HG03457 (cell line): ENCODE data around the gene RPRD2.
"Not testable (repeated sequence)": the region's sequence is repeated elsewhere in the genome, so short reads cannot be mapped to it uniquely, and the experiment has no call there.

Experiments
- ATAC-seq: cut with Tn5 transposase; IDR thresholded peaks from one replicate; pipeline ENCODE4 v1.9.1; 2021; ENCODE audit warnings: moderate number of reproducible peaks; ENCODE audit not compliant: unreplicated experiment

RPRD2 gene

GRCh38 chr1:150388241-150388640 lies 24.3 kb downstream of the RPRD2 start:
- no peak for ATAC-seq

DNA sequence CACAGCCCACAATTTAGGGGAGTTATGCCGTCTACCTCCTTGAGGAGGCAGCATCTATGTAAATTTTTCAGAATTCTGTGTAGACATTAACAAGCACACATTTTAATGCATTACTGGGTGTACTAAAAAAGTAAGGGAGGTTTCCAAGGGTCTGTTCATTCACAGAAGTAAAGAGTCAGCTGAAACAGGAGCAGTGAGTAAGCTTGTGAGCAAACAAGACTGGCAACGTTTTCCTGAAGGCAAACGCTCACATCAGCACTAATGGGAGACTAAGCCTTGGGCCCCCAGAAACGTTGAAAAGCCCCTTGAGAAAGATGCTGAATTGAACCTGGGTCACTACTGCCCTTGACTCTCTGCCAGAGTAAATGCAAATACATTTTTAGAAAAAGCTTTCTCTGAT lies 25.7 kb downstream of the RPRD2 start:
- ATAC-seq, result no peak

DNA sequence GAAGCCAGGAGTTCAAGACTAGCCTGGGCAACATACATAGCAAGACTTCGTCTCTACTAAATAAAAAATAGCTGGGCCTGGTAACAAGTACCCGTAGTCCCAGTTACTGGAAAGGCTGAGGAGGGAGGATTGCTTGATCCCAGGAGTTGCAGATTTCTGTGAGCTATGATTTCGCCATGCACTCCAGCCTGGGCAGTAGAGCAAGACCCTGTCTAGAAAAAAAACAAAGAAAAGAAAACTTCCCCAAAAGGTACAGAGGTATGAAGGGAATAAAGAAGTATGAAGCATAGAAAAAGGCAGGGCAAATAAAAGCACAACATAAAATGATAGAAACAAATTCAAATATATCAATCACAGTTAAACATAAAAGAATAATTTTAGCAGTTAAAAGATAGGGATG lies 28.7 kb downstream of the RPRD2 start:
- ATAC-seq, result no peak

DNA sequence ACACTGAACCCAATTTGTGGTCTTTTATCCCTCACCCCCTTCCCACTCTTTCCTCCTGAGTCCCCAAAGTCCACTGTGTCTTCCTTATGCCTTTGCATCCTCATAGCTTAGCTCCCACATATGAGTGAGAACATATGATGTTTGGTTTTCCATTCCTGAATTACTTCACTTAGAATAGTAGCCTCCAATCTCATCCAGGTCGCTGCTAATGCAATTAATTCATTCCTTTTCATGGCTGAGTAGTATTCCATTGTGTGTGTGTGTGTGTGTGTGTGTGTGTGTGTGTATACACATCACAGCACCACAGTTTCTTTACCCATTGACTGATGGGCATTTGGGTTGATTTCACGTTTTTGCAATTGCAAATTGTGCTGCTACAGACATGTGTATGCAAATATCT lies 31.2 kb downstream of the RPRD2 start:
- not testable (repeated sequence) for ATAC-seq

DNA sequence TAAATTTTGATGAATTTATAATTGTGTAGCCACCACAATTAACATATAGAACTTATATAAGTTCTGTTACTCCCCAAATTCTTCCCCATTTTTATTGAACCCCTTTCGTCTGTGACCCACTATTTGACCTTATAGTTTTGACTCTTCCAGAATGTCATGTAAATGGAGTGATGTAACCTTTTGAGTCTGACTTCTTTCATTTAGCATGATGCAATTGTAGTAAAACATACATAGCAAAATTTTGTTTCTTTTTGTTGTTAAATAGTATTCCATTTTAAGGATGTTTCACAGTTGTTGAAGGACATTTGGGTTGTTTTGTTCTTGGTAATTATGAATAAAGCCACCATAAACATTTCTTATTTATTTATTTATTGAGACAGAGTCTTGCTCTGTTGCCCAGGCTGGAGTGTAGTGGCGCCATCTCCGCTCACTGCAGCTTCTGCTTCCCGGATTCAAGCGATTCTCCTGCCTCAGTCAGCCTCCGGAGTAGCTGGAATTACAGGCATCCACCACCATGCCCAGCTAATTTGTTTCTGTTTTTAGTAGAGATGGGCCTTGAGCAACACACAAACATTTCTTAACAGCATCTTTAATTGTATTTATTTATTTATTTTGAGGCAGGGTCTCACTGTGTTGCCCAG lies 33.6 kb downstream of the RPRD2 start:
- no peak for ATAC-seq

- ATAC-seq, result no peak
Measured at GRCh38 chr1:150404465-150404864, 40.5 kb downstream of the RPRD2 start.

- ATAC-seq, result no peak
Measured at GRCh38 chr1:150405660-150406059, 41.7 kb downstream of the RPRD2 start.

GRCh38 chr1:150406483-150406882 lies 42.5 kb downstream of the RPRD2 start:
- no peak for ATAC-seq

DNA sequence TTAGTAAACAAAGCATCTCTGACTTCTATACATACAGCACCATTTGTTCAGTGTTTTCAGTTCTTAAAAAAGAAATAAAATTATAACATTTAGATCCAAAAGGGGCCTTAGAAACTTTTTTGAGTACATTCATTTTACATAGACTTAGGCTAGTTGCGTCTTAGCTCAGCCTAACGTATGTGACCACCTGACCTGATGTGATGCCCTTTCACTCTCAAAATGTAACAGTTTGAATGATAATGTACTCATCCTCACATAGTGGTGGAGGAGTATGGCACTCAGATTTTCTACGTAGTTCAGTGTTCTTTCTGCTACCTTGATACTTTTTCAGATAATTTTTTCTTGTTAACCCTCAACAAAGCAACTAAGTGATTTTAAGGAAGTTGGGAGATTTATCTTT lies 43.4 kb downstream of the RPRD2 start:
- no peak for ATAC-seq

GRCh38 chr1:150408800-150409199 lies 44.9 kb downstream of the RPRD2 start:
- ATAC-seq, result no peak

DNA sequence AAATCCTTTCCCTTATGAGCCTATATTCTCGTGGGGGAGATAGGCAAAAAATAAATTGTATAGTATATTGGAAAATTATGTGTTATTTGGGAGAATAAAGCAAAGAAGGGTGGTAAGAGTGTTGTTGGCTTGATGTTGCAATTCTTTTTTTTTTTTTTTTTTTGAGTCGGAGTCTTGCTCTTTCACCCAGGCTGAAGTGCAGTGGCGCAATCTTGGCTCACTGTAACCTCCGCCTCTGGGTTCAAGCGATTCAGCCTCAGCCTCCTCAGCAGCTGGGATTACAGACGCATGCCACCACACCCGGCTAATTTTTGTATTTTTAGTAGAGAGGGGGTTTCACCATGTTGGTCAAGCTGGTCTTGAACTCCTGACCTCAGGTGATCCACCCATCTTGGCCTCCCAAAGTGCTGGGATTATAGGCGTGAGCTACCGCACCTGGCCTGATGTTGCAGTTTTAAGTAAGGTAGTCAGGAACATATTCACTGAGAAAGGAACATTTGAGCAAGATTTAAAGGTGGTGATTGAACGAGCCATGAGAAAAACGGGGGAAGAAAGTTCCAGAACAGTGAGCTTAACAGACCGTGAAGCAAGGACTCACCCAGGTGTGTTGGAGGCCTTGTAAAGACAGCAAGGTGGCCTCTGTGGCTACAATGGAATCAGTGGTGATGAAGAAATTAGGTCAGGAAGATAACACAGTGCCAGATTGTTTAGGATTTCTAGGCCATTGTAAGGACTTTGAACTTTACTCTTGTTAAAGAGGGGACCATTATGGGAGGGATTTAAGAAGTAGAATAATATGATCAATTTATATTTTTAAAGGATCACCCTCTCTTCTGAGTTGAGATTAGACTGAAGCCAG lies 45.8 kb downstream of the RPRD2 start:
- no peak for ATAC-seq

DNA sequence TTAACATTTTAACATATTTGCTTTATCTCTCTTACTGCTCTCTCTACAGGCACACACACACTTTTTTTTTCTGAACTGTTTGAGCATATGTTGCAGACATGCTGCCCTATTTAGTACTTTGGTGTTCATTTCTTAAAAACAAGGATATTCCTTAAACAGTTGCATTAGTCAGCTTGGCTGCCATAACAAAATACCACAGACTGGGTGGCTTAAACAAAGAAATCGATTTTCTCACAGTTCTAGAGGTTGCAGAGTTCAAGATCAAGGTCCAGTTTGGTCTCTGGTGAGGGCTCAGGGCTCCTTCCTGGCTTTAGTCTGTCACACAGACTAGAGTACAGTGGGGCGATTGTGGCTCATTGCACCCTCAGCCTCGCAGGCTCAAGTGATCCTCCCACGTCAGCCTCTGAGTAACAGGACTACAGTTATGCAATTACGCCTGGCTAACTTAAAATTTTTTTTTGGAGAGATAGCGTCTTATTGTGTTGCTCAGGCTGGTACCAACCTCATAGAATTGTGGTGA lies 46.7 kb downstream of the RPRD2 start:
- no peak for ATAC-seq

DNA sequence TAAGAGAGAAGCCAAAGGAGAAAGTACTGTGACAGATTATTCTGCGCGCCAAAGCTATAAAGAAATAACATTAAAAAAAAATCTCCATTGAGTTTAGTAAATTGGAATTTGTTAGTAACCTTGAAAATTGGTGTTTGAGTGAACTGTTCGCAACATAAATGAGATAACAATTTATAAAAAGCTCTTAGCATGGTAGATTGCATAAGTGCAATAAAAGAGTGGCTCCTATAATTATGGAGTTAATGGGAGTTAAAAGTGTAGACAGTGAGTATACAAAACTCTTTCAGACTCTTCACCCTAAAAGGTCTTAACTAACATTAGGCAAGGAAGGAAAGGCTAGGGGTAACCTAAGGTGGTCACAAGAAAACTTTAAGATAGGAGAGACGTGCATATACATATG lies 50.6 kb downstream of the RPRD2 start:
- no peak for ATAC-seq

DNA sequence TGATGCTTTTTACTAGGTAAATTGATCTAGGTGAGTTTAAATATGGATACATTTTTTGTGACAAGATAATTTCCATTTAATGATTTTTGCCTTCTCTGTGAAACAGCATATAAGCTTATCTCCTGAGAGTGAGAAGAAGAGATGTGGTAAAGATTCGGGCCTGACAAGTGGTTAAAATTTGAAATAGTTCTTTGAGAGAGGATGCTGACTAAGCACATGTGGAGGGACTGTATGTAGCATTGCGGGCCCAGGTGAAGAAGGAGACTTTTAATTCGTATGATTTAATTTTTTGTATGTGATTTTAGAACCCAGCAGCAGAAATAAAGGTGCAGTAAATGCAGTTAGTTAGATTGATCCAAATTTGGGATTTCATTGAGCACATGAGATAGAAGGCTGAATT lies 51.9 kb downstream of the RPRD2 start:
- no peak for ATAC-seq

DNA sequence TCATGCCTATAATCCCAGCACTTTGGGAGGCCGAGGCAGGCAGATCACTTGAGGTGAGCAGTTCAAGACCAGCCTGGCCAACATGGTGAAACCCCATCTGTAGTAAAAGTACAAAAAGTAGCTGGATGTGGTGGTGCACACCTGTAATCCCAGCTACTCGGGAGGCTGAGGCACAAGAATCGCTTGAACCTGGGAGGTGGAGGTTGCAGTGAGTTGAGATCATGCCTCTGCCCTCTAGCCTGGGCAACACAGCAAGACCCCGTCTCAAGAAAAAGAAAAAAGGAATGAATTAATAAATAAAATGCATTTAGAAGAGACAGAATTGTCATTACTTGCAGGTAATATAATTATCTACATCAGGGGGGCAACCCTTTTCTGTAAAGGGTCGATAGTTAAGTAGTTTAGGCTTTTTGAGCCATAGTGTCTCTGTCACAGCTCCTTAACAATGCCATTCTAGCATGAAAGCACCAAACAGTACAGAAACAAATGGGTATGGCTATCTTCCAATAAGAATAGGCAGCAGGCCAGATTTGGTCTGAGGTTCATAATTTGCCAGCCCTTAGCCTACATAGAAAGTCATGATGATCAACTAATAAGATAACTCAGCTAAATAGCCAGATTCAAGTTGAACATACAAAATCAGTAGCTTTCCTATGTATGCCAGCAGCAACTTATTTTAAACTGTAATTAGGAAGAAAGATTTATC lies 56.8 kb downstream of the RPRD2 start:
- no peak for ATAC-seq

- ATAC-seq, result no peak
Measured at GRCh38 chr1:150422541-150422940, 58.6 kb downstream of the RPRD2 start.

DNA sequence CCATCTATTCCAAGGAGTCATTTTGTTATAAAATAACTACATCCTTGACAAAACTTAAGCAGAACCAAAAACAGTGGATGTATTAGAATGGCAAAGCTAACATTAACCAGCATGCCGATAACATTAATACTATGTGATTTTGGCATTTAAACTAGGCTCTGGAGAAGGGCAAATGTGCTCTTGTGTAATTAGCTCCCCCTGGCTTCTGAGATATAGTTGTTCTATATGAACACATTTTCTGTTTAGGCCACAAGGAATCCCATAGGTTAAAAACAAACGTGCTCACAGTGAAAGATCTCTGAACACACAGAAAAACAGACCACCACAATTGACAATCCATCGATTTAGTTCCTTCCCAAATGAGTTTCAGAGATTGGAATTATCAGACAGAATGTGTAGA lies 65.9 kb downstream of the RPRD2 start:
- ATAC-seq, result no peak

DNA sequence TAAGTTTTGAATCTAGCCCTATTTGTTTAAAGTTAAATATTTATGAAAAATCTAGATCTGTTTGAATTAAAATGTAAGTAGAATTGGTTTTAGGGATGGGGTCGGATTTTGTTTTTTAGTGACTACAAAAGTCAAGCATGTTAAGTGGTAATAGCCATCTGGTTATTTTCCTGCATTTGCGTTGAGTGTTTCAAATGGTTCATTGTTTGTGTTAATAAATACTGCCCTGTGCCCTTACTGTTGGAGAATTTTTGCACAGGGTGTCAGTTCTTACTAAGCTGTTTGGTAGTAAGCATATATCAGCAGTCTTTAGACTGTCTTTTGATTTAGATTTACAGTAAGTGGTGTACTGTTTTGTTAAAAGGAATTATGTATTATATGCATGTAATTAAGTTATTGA lies 77.2 kb downstream of the RPRD2 start:
- no peak for ATAC-seq

DNA sequence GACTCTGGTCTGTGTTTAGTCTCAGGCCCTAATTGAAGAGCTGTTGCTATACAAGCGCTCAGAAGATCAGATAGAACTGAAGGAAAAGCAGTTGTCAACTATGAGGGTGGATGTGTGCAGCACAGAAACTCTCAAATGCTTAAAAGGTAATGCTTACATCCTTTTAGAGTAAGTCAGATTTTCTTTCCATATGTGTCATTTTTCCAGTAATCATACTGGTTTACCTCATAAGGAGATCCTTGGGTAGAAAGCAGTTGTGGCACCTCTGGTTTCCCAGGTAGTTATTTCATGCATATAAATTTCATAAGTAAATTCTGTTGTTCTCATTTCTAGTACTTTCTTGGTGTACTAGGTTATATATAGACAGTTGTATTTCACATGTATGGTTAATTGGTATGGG lies 80.3 kb downstream of the RPRD2 start:
- ATAC-seq, result no peak

DNA sequence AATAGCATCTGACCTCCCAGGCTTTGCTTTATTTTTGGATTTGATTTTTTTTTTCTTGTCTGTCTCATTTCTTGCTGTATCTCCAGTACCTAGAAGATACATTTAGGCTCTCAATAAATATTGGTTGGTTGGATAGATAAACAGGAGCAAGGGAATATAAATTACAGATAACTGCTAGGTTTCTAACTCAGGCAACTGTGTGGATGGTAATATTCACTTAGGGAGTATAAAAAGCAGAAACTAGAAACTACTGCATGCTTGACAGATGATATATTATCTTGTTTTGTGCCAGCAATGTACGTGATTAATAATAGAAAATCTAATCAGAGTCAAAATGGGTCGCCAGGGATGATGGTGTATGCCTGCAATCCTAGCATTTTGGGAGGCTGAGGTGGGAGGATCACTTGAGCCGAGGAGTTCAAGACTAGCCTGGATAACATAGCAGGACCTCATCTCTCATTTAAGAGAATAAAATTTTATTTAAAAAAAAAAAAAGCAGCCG lies 92.2 kb downstream of the RPRD2 start:
- ATAC-seq, result no peak

DNA sequence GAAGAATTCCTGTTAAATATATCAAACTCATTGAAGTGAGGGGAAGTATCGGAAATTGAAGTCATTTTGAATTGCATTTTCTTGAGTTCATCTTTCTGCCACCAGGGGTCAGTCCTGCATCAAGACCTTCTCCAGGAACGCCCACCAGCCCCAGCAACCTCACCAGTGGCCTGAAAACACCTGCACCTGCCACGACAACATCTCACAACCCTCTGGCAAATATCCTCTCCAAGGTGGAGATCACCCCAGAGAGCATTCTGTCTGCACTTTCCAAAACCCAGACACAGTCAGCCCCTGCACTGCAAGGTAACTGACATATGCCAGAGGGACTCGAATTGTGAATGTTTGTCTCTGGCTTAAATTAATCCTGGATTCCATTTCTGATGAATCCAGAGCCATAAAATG lies 100.5 kb downstream of the RPRD2 start:
- ATAC-seq, result no peak

- no peak for ATAC-seq
Measured at GRCh38 chr1:150466964-150467363, 103.0 kb downstream of the RPRD2 start.
